HG03196 (cell line): ENCODE measurements around the gene CHD9.
"Not testable (repeated sequence)": the region's sequence is repeated elsewhere in the genome, so short reads cannot be mapped to it uniquely, and the experiment has no call there.

Source experiments
- ATAC-seq: cut with Tn5 transposase; IDR thresholded peaks from one replicate; pipeline ENCODE4 v1.9.1; 2021; ENCODE audit not compliant: unreplicated experiment

CHD9 gene

GRCh38 chr16:53130159-53131049, 75.6 kb downstream of the CHD9 start:
- ATAC-seq, result peak; percentile 84

GRCh38 chr16:53131050-53131362, 76.2 kb downstream of the CHD9 start:
- ATAC-seq, result no peak

DNA sequence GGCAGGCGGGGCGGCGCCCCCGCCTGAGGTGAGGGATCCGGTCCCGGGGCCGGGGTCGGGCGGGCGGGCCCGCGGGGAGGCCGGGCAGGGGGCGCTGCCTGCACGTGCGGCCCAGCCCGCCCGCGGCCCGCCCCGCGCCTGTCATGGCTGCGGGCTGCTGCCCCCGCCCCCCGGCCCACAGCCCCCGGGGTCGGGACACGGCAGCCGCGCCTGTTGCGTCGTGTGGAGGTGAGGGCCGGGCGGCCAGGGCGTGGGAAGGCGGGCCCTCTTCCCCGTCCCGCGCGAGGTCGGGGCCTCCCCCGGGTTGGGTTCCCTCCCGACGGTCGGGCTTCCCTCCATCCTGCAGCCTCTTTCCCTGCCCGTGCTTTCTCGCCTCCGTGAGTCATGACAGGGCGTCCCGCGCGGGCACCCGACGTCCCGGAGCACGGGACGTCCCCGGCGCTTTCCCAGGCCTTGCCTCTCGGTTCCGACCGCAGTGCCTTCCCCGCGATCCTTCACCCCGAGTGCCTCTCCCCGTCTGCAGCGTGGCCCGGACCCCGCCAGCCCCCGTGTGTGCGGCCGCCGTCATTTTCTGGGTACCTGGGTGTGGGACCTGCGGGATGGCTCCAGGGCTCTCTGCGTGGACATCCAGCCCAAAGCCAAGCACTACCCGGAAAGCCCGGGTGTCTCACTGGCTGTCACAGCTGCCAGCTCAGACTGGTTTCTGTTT, 76.7 kb downstream of the CHD9 start:
- ATAC-seq, result no peak

DNA sequence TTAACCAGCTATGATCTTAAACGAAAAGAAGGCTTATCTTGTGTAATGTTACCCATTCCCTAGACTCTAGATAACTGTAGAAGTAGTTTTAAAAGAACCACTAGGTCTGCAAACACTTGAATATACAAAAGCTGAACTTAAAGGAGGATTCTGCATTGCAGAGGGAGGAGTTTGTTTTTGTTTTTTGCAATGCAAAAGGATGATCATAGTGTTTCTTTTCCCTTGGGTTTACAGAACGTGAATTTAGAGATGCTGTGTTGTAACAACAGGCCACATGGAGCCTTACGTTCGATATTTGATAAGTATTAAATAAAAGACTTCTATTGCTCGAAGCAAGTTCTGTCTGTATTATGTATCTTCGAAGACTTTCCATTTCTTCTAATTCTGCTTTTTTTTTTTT, 77.6 kb downstream of the CHD9 start:
- no peak for ATAC-seq

GRCh38 chr16:53135329-53135728, 80.5 kb downstream of the CHD9 start:
- ATAC-seq, result no peak

GRCh38 chr16:53142823-53143568, 88.2 kb downstream of the CHD9 start:
- ATAC-seq, result no peak

DNA sequence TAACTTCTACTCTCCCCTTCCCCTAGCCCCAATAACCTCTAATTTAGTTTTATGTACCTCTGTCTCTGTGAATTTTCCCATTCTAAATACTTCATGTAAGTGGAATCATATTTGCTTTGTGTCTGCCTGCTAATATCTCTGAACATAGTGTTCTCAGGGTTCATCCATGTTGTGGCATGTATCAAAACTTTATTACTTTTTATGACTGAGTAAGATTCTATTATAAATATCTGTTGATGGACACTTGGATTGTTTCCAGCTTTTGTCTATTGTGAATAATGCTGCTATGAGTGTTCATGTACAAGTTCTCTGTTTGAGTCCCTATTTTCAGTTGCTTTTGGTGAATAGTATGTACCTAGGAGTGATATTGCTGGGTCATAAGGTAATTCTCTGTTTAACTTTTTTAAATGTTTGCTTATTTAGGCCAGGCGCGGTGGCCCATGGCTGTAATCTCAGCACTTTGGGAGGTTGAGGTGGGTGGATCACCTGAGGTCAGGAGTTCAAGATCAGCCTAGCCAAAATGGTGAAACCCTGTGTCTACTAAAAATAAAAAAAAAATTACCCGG, 92.8 kb downstream of the CHD9 start:
- ATAC-seq, result no peak

GRCh38 chr16:53150769-53151168, 96.0 kb downstream of the CHD9 start:
- ATAC-seq, result no peak

GRCh38 chr16:53152329-53152728, 97.5 kb downstream of the CHD9 start:
- no peak for ATAC-seq

DNA sequence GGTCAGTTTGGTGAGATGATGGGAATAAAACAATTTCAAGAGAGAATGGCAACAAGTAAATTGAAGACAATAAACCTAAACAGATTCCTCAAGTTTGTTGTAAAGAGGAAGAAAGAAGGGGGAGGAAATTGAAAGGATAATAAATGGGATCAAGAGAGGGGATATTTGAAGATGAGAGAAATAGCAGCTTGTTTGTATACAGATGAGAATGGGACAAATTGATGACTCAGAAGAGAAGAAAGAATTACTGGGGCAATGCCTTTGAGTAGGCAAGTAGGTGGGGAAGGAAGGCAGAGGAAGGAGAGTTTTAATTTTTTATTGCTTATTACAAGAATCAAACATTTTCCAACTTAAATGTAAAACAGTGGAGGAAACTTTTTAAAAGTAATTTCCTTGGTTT, 98.3 kb downstream of the CHD9 start:
- no peak for ATAC-seq

GRCh38 chr16:53154513-53154912, 99.7 kb downstream of the CHD9 start:
- no peak for ATAC-seq

DNA sequence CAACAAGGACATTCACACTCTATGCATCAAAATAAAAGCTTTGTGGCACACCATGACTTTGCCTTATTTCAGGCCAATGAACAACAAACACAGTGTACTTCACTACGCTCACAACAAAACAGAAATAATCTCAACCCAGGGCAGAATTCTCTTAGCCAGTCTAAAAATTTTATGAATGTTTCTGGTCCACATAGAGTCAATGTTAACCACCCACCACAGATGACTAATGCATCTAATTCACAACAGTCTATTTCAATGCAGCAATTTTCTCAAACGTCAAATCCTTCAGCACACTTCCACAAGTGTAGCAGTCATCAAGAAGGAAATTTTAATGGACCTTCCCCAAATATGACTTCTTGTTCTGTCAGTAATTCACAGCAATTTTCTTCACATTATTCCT, 101.7 kb downstream of the CHD9 start:
- ATAC-seq, result no peak

DNA sequence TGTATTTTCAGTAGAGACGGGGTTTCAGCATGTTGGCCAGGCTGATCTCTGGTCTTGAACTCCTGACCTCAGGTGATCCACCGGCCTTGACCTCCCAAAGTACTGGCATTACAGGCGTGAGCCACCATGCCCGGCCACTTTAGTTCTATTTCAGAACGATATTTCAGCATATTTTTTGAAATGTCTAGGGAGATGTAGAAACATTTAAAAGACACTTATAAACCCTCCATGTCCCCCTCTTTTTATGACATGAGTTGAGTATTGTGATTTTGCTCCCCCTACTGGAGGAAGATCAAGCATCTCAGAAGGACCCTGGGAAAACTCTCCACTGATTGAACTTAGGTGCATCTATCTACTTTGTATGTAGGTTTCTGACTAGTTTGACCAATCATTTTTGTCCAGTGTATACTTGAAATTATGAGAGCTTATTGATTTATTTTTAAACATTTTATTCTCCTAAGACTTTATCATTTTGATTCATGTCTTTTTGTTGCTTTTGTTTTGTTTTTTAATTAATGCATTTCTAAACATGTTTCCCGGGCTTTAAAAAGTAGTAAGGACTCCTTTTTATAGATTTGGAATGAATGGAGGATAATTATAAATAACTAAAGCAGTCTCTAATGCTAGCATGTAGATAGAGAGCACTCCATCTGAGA, 105.1 kb downstream of the CHD9 start:
- ATAC-seq, result no peak

DNA sequence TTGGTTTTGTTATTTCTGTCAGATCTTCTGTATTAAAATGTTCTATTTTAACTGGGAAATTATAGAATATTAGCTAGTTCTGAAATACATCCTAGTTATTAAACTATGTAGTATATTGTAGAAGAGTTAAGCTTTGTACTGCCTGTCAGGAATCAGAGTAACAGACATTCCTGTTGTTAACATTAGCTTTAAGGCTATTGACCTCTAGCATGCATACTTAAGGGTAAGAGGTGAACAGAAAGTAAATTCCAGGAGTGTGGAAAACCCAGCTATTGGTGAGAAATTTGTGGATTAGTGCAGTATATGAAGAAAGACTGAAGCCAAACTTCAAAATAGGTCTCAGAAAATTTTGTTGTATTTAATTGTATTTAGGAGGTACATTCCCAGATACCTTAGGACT, 111.3 kb downstream of the CHD9 start:
- no peak for ATAC-seq

- ATAC-seq, result no peak
These were observed 114.0 kb downstream of the CHD9 start for GRCh38 chr16:53168744-53169143.

DNA sequence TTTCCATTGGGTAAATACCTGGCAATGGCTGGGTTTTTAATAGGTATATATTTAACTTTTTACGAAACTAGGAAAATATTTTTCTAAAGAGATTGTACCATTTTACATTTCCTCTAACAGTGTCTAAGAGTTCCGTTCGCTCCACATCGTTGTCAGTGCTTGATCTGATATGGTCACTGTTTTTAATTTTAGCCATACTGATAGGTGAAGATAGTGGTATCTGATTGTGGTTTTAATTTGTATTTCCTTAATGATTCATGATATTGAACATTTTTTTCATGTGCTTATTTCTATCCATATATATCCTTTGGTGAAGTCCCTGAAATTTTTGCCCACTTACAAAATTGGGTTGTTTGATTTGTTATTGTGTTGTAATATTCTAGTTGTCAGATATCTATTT, 117.7 kb downstream of the CHD9 start:
- ATAC-seq, result no peak

GRCh38 chr16:53175118-53175517, 120.3 kb downstream of the CHD9 start:
- no peak for ATAC-seq

DNA sequence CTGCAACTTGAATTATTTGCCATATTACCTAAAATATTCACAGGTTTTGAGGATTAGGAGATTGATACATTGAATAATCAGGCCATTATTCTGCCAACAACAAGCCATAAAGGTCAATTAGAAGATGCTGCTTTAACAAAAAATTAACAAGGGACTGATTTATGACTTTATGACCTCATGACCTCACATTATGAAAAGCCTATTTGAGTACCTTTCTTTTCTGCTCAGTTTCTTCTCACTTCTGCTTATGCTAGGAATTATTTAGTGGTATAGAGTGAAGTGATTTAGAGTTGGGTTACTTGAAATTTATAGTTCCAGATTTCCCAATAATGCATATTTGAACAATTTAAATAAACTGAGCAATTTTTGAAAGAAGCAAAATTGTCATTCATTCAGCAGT, 121.6 kb downstream of the CHD9 start:
- no peak for ATAC-seq

- no peak for ATAC-seq
These were observed 128.7 kb downstream of the CHD9 start for GRCh38 chr16:53183442-53183841.

GRCh38 chr16:53185741-53186140, 130.9 kb downstream of the CHD9 start:
- ATAC-seq, result not testable (repeated sequence)

GRCh38 chr16:53187775-53188174, 133.0 kb downstream of the CHD9 start:
- no peak for ATAC-seq
